GM10847 (cell line): ENCODE measurements around the gene TRPC4AP.

Experiments used
- POLR2A ChIP-seq: IDR thresholded peaks from 2 replicates; pipeline ENCODE4 v1.6.1; 2011; ENCODE audit not compliant: insufficient read length; ENCODE audit errors: extremely low read depth

TRPC4AP gene

DNA sequence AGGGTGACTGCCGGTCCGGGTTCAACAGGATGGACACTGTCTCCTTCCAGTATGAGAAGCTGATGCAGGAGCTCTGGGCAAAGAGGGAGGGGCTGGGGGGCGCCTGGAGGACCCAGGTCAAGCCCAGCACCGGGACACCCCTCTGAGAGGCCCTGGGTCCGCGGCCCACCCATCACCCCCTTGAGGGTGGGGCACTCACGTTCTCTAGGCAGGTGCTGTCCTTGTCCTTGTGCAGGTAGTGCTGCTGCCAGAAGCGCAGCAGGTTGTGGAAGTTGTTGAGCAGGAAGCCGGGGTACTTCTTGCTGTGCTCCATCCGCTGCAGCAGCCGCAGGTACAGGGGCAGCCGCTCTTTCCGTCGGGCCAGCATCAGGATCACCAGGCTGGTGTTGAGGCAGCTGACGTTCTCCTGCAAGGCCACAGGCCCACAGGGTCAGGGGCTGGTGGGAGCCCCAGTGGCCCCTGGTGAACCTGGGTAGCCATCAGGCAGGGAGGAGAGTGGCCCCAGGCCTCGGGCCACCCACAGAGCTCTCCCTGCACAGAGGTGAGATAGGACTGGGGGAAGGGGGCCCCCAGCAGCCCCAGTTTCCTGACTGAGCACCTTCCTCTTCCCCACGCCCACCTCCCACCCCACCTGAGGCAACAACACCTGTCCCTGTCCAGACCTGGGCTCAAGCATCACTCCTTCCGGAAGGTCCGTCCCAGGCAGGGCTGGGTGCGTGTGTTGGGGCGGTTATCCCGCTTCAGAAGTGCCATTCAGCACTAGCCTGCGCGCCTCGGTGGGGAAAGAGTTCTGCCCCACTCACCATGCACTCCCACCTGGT lies 89.2 kb downstream of the TRPC4AP start:
- TF ChIP-seq POLR2A = no peak

DNA sequence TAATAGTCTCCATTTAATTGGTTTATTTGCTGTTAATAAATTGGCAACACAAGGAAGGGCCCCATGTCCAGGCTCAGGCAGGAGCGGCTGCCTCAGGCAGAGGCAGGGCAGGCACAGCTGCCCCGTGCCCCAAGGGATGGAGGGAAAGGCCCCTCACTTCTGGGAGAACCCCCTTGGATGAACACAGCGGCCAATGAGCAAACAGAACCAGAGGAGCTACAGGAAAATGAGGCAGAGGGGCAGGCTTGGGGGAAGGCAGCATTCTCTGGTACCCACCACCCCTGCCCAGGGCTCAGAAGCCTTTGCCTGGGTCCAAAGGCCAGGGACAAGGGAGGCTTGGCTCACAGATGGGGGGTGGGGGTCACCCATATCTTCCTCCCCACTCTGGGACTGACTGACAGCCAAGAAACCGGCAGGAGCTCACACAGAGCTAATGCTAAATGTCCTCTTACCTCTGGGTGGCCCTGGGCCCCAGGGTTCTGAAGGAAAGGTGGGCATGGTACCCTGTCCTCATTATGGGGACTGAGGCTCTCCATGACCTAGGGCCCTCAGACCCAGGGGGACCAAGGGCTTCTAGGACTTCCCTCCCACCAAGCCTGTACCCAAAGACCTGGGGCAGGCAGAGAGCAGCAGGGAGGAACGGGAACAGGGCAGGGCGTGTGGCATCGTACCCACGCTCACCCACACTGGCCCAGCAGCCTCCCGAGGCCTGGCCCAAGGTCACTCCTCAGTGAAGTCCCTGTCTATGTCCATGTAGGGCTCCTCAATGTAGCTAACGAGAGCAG lies 90.0 kb downstream of the TRPC4AP start:
- no peak for TF ChIP-seq POLR2A

DNA sequence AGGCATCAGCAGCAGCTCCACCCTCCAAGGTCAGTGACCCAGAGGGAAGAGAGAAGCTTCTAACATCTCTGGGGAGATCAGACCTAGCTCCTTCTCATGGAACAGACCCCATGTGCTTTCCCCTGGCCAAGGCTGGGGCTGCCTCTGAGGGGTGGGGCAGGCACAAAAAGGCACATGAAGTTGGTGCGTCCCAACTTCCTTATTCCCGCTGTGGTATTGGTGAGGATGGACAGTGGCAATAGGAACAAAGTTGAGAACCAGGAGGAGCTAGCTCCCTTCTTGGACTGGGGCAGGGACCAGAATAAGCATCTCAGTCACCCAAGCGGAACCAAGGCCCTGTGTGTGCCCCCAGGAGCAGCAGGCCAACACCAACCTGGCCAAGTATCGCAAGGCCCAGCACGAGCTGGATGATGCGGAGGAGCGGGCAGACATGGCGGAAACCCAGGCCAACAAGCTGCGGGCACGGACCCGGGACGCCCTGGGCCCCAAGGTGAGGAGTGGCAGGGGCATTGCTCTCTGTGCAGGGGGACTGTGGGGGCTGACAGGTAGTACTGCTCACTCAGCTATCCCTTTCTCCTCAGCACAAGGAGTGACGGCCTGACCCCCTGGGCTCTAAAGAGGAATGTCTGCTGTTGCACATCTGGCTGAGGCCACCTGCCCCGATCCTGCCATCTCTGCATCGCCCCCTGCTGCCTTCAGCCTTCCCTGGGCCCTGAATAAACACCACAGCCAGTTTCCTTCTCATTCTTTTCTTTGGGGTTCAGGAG lies 90.8 kb downstream of the TRPC4AP start:
- TF ChIP-seq POLR2A = no peak

DNA sequence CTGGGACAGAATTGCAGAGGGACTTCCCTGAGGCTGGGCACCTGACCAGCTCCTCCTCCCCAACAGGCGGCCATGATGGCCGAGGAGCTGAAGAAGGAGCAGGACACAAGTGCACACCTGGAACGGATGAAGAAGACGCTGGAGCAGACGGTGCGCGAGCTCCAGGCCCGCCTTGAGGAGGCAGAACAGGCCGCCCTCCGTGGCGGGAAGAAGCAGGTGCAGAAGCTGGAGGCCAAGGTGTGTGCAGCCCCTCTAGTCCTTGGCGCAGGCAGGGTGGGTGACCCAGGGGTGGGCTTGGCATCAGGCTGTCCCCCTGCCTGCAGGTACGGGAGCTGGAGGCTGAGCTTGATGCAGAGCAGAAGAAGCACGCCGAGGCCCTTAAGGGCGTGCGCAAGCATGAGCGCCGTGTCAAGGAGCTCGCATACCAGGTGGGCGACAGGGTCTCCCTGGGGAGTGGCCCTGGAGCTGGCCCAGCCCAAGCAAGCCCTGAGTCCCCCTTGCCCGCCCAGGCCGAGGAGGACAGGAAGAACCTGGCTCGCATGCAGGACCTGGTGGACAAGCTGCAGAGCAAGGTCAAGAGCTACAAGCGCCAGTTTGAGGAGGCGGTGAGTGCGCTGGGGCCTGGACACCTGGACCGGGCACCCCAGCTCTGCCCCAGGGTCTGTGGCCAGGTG lies 91.5 kb downstream of the TRPC4AP start:
- no peak for TF ChIP-seq POLR2A

DNA sequence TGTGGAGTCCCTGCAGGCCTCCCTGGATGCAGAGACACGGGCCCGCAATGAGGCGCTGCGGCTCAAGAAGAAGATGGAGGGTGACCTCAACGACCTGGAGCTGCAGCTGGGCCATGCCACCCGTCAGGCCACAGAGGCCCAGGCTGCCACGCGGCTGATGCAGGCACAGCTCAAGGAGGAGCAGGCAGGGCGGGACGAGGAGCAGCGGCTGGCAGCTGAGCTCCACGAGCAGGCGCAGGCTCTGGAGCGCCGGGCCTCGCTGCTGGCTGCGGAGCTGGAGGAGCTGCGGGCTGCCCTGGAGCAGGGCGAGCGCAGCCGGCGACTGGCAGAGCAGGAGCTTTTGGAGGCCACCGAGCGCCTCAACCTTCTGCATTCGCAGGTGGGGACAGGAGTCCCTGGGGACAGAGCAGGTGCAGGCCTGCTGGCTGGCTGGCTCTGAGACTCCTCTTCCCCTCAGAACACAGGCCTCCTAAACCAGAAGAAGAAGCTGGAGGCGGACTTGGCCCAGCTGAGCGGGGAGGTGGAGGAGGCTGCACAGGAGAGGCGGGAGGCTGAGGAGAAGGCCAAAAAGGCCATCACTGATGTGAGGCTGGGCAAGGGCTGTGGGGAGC lies 92.2 kb downstream of the TRPC4AP start:
- TF ChIP-seq POLR2A = no peak

DNA sequence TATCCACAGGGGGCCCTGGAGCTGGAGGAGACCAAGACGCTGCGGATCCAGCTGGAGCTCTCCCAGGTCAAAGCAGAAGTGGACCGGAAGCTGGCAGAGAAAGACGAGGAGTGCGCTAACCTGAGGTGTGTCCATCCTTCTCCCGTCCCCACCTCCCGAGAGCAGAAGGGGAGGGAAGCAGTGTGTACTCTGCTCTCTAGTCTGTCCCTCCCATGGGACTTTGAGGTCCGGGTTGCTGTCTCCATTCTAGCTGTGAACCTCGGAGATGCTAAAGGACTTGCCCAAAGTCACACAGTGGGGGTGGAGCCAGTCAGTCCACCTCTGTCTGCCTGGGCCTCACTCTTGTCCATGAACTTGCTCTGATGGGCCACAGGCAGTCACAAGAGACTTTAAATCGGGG lies 92.8 kb downstream of the TRPC4AP start:
- no peak for TF ChIP-seq POLR2A

DNA sequence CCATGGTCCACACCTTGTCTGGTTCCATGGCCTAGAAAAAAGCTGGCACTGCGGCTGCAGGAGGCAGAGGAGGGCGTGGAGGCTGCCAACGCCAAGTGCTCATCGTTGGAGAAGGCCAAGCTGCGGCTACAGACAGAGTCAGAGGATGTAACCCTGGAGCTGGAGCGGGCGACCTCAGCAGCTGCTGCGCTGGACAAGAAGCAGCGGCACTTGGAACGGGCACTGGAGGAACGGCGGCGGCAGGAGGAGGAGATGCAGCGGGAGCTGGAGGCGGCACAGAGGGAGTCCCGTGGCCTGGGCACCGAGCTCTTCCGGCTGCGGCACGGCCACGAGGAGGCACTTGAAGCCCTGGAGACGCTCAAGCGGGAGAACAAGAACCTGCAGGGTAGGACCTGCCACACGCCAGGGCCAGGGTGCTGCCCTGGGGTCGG lies 93.6 kb downstream of the TRPC4AP start:
- no peak for TF ChIP-seq POLR2A

DNA sequence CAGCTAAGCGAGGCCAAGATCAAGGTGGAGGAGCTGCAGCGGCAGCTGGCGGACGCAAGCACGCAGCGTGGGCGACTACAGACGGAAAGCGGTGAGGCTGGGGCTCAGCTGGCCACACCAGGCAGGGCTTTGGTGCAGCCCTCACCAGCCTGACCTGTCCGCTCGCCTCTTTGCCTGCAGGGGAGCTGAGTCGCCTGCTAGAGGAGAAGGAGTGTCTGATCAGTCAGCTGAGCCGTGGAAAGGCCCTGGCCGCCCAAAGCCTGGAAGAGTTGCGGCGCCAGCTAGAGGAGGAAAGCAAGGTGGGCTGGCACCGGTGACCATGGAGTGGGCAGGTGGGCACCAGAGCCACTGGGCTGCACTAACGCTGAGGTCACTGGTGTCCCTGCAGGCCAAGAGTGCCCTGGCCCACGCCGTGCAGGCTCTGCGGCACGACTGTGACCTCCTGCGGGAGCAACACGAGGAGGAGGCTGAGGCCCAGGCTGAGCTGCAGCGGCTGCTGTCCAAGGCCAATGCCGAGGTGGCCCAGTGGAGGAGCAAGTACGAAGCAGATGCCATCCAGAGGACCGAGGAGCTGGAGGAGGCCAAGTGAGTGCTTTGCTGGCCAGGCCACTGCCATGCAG lies 94.2 kb downstream of the TRPC4AP start:
- no peak for TF ChIP-seq POLR2A

DNA sequence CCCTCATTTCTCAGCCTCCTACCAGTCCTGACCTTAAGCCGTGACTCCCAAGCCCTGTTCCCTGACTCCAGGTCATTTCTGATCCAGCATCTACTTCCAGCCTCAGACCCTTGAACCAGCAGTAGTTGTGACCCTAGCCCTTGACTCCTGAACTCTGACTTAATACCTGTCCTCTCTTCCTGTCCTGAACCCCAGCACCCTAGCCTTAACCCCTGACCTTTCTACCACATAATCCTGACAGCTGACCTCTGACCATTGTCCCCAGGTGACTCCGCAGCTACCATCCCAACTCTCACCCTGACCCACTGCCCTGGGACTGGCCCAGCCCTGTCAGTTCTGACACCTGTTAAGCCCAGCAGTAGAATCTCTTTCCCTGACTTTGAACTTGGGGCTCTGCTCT lies 94.8 kb downstream of the TRPC4AP start:
- no peak for TF ChIP-seq POLR2A

DNA sequence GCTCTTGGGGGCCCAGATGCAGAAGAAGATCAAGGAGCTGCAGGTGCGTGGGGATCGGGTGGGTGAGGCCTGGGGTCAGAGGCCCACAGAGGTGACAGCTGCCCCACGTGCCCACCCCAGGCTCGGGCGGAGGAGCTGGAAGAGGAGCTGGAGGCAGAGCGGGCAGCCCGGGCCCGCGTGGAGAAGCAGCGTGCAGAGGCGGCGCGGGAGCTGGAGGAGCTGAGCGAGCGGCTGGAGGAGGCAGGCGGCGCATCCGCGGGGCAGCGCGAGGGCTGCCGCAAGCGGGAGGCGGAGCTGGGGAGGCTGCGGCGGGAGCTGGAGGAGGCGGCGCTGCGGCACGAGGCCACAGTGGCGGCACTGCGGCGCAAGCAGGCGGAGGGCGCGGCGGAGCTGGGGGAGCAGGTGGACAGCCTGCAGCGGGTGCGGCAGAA lies 95.5 kb downstream of the TRPC4AP start:
- no peak for TF ChIP-seq POLR2A

DNA sequence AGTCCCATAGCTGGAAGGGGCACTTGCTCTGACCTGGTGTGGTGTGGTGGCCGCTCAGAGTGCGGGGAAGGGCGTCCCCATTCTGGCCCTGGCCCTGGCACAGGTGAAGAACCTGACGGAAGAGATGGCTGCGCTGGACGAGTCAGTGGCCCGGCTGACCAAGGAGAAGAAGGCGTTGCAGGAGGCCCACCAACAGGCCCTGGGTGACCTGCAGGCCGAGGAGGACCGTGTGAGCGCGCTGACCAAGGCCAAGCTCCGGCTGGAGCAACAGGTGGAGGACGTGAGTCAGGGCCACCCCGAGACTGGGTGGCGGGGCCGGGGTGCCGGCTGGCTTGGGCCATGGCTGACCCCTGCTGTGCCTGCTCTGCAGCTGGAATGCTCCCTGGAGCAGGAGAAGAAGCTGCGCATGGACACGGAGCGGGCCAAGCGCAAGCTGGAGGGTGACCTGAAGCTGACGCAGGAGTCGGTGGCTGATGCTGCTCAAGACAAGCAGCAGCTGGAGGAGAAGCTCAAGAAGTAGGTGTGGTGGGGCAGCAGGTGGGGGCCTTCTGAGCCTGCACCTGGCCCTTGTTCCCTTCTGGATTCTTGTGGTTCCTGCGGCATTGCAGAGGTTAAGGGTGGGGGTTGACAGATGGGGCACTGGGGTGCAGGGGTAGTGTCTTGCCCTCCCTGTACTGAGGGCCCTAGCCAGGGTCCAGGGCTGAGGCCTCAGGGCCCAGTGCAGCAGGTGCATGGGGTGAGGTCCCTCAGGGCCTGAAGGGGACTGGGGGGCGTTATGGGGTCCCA lies 96.2 kb downstream of the TRPC4AP start:
- TF ChIP-seq POLR2A = no peak

DNA sequence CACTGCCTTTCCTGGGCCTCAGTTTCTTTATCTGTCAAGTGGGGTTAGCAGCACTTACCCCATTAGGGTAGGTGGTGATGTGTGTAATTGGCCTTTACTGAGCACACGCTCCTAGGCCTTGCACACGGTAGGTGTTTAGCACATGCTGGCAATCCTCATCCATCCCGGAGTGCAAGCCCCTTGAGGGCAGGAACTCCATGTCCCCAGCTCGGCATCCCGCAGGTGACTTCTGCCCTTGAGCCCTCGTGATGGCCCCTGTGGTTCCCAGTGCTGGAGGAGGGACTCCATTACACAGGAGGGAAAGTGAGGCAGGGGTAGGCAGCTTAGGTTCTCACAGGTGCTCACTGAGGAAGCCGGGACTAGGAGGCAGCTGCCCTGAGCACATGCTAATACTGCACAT lies 96.9 kb downstream of the TRPC4AP start:
- TF ChIP-seq POLR2A = no peak

DNA sequence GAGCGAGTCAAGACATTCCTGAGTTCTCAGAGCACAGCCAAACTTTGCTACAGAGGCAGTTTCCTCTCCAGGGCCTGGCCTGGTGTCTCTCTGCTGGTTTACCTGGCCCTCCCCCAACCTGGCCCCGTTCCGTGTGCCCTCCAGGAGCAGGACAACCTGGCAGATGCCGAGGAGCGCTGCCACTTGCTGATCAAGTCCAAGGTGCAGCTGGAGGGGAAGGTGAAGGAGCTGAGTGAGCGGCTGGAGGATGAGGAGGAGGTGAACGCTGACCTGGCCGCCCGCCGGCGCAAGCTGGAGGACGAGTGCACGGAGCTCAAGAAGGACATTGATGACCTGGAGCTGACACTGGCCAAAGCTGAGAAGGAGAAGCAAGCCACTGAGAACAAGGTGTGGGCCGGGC lies 97.4 kb downstream of the TRPC4AP start:
- TF ChIP-seq POLR2A = no peak

DNA sequence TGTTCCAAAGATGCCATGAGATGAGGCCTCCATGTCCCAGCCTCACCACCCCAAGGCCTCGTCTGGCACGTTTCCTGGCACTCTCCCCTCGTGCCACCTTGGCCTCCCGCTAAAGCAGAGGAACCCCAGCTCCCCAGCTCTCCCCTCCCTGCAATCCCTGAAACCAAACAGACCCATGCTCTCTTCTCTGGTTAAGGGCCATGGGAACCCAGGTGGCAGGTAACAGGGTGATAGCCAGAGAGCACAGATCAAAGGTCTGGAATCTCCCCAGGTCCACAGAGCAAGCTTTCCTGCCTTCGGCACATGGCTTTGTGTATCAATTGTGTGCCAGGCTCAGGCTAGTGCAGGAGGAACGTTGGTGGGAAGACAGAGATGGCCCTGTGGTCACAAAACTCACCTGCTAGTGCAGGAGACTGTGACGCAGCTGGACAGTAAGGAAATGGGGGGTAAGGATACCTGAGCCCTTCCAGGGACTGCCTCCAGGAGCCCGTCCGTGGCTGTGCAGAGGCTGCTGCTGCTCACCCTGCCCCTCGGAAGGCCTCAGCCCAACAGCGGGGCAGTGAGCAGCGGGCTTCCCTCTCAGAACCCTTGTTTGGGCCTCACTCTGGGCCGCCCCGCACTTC lies 98.0 kb downstream of the TRPC4AP start:
- TF ChIP-seq POLR2A = no peak
